SJCRH30 (cell line): ENCODE data around the gene IL25. TPM values are rescaled to one million over a fixed set of nuclear protein-coding genes. Genes with fewer than 3 reads are reported as not detected.
"Not testable (repeated sequence)": the region's sequence is repeated elsewhere in the genome, so short reads cannot be mapped to it uniquely, and the experiment has no call there.

ENCODE experiments used
- DNase-seq, 2 experiments: peaks; one replicate each; pipeline ENCODE4 v3.0.0-alpha.2; 2015 to 2020
- H3K27ac ChIP-seq: fragments of 250-450 bp; sonication (Bioruptor Pico); 2 replicates; pipeline ENCODE4 v1.5.1; 2020; ENCODE audit warnings: mild to moderate bottlenecking, moderate library complexity
- H3K27me3 ChIP-seq: fragments of 250-450 bp; sonication (Bioruptor Pico); 2 replicates; pipeline ENCODE4 v1.5.1; 2020; ENCODE audit warnings: mild to moderate bottlenecking, moderate library complexity
- H3K36me3 ChIP-seq: fragments of 250-450 bp; sonication (Bioruptor Pico); 2 replicates; pipeline ENCODE4 v1.5.1; 2020; ENCODE audit warnings: mild to moderate bottlenecking, moderate library complexity
- H3K4me1 ChIP-seq: fragments of 250-450 bp; sonication (Bioruptor Pico); 2 replicates; pipeline ENCODE4 v1.5.1; 2020; ENCODE audit warnings: mild to moderate bottlenecking, moderate library complexity
- H3K4me3 ChIP-seq: fragments of 250-450 bp; sonication (Bioruptor Pico); 2 replicates; pipeline ENCODE4 v1.5.1; 2020; ENCODE audit warnings: mild to moderate bottlenecking, moderate library complexity
- H3K9me3 ChIP-seq: fragments of 250-450 bp; sonication (Bioruptor Pico); replicated peaks from 2 replicates; pipeline ENCODE4 v1.5.1; 2020; ENCODE audit warnings: mild to moderate bottlenecking, moderate library complexity
- total RNA-seq: library from RNA; depleted of rRNA; stranded (reverse); fragments of >200 nt; shearing (Covaris generic); gene quantifications from 2 replicates; pipeline ENCODE4 v1.2.3, GENCODE V29; 2014

IL25 gene
- total RNA-seq, 1 experiment from 2014 or later = not detected

DNA sequence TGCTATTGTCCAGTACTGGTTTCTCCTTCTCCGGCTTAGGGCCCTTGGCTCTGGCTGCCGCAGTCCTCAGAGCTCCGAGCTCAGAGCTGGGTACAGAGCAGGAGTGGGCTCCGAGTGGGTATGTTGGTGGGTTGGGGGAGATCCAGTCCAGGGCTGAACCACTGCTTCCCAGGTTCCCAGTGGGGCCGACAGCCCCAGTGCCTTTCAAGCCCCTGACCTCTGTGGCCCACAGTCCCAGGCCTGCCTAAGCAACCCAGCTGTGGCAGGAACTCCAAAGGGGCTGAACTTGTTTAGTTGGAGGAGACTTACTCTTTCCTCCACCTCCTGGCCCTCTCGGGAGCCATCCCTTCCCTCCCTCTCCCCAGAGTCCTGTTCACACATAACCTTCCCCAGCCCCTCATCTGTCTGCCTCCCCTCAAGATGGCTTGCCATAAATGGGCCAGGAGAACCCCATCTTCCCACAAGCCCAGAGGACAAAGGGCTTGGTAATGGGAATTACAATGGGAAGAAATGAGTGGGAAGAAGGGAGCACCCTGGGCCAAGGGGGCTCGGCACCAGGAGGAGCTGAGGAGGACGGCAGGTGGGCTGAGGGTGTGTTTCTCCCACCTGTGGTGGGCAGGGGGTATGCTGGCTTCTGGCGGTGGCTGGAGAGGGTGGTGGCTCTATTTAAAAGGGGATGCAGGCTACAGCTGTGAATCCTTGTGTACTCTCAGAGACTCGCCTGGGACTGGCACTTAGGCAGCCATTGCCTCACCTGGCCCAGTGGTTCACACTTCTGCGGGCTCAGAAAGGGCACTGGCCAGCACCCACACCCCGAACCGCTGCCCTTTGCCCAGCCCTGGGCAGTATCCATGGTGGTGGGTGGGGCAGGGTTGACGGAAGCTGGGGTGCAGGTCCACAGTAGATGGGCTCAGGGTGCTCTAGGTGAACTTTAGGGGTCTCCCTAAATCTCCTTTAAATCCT is 39.2 kb downstream of the IL25 start:
- no peaks in the 10 kb centered on the region for H3K9me3 ChIP-seq
- H3K4me1 ChIP-seq = no peaks in the 10 kb centered on the region
- H3K4me3 ChIP-seq = no peak overlapping the region
- no peak overlapping the region for H3K27ac ChIP-seq
- DNase-seq = no peak
- peaks cover 18% of the 10 kb centered on the region; the same call in 1 of the 2 replicates for H3K27me3 ChIP-seq
- H3K36me3 ChIP-seq = no peaks in the 10 kb centered on the region

DNA sequence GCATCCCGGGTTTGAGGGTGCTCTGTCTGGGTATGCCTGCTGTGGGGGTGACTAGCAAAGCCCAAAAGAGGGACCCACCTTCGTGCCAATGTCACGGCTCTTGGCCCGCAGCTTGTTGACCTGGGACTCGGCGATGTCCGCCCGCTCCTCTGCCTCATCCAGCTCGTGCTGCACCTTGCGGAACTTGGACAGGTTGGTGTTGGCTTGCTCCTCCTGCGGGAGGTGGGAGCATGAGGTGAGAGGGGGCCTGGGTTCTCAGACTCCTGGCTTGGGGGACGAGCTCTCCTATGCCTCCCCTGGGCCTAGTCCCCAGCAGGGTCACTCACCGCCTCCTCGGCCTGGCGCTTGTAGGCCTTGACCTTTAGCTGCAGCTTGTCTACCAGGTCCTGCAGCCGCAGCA is 41.1 kb downstream of the IL25 start:
- Histone ChIP-seq H3K9me3 (no peaks in the 10 kb centered on the region), H3K36me3 (no peaks in the 10 kb centered on the region), H3K27me3 (peaks cover 16% of the 10 kb centered on the region; the same call in 1 of the 2 replicates), H3K4me3 (no peak overlapping the region), H3K27ac (no peak overlapping the region), H3K4me1 (no peaks in the 10 kb centered on the region)
- DNase-seq = no peak

DNA sequence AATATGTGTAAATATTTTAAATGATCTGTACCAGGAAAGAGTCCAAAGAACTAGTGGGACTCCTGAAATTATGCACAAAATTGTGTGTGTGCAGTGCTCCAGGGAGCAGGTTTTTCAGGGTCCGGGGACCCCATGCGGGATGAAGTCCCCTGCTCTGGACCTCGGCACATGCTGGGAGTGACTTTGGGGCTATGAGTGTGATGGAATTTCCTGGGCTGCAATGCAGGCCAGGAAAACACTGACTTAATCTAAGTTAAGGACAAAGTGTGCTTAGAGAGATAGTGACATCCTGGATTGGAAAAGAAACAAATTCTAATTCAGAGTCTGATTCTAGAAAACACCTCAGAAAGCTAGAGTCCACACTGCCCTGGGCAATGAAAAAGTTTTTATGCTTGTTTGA is 41.6 kb downstream of the IL25 start:
- H3K9me3 ChIP-seq = no peaks in the 10 kb centered on the region
- H3K27me3 ChIP-seq = peaks cover 16% of the 10 kb centered on the region; the same call in 1 of the 2 replicates
- H3K4me1 ChIP-seq = no peaks in the 10 kb centered on the region
- no peak overlapping the region for H3K4me3 ChIP-seq
- H3K27ac ChIP-seq = no peak overlapping the region
- no peak for DNase-seq
- no peaks in the 10 kb centered on the region for H3K36me3 ChIP-seq

DNA sequence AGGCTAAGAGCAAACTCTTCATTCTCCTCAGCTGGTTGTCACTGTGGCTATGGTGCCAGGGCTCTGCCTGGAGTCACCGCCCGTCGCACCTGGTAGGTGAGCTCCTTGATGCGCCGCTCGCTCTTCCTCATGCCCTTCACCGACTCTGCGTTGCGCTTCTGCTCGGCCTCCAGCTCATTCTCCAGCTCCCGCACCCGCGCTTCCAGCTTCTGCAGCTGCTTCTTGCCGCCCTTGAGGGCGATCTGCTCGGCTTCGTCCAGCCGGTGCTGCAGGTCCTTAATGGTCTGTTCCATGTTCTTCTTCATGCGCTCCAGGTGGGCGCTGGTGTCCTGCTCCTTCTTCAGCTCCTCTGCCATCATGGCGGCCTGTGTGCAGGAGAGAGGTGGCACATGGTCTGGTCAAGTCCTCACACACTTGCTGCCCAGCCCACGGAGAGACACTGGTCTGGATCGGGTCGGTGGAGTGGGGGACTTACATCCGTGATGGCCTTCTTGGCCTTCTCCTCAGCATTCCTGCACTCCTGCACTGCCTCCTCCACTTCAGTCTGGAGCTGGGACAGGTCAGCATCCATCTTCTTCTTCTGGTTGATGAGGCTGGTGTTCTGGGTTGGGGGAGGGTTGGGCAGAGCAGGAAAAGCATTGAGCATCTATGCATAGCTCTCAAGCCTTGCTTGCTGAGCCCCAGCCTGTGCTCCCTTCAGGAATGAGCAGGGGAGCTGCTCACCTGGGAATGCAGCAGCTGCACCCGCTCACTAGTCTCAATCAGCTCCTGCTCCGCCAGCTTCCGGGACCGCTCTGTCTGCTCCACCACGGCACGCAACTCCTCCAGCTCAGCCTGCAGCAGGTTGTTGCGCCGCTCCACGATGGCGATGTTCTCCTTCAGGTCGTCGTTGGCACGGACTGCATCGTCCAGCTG is 42.6 kb downstream of the IL25 start:
- Histone ChIP-seq H3K27ac (no peak overlapping the region), H3K36me3 (no peaks in the 10 kb centered on the region), H3K4me1 (no peaks in the 10 kb centered on the region), H3K4me3 (no peak overlapping the region), H3K27me3 (peaks cover 16% of the 10 kb centered on the region; the same call in 1 of the 2 replicates), H3K9me3 (no peaks in the 10 kb centered on the region)
- DNase-seq = no peak

DNA sequence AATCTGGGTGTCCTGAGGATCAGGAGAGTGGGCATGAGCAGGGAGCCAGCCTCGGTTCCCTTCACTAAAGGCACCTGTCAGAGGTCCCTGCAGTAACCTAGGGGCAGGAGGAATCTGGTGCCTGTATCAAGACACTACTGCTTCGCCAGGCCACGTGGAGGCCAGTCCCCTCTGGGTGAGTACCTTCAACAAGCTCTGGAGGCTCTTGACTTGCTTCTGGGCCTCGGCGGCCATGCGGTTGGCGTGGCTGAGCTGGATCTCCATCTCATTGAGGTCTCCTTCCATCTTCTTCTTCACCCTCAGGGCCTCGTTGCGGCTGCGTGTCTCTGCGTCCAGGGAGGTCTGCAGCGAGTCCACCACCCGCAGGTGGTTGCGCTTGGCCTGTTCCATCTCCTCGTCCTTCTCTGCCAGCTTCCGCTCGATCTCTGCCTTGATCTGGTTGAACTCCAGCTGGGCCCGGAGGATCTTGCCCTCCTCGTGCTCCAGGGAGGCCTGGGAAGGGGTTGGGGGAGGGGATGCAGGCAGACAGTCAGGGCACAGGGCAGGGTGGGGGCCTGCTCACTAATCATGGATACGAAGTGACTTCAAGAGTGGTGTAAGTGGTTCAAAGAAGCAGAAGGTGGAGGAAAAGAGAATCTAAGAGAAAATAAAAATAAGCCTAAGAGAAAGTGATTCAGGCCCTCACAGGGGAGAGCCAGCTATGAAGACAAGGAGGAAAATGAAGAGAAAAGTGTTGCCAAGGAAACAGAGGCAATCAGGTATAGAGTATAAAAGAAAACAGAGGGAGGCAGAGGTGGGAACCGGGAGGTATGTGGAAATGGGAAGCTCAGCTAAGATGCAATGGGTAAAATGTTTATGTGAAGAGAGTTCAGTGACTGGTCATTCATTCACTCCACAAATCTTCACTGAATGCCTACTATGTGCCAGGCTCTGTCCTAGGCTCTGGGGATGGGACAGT is 43.5 kb downstream of the IL25 start:
- DNase-seq = no peak
- Histone ChIP-seq H3K27me3 (peaks cover 14% of the 10 kb centered on the region; the same call in 1 of the 2 replicates), H3K36me3 (no peaks in the 10 kb centered on the region), H3K4me3 (no peak overlapping the region), H3K4me1 (no peaks in the 10 kb centered on the region), H3K27ac (no peak overlapping the region), H3K9me3 (no peaks in the 10 kb centered on the region)

DNA sequence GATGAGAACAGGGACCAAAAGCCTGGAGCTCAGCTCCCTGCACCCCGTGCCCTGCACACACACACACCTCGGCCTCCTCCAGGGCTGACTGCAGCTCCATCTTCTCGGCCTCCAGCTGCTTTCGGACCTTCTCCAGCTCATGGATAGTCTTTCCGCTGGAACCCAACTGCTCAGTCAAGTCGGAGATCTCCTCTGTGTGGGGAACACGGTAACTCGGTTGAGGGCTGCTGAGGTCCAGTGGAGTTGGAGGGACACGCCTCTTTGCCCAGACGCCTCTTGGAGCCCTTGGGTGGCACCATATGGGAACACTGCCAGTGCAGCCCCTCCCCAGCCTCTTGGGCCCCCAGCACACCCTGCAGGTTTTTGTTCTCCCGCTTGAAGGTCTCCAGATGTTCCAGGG is 44.2 kb downstream of the IL25 start:
- Histone ChIP-seq H3K4me1 (no peaks in the 10 kb centered on the region), H3K9me3 (no peaks in the 10 kb centered on the region), H3K27ac (no peak overlapping the region), H3K36me3 (no peaks in the 10 kb centered on the region), H3K27me3 (peaks cover 7% of the 10 kb centered on the region; the same call in 1 of the 2 replicates), H3K4me3 (no peak overlapping the region)
- no peak for DNase-seq

DNA sequence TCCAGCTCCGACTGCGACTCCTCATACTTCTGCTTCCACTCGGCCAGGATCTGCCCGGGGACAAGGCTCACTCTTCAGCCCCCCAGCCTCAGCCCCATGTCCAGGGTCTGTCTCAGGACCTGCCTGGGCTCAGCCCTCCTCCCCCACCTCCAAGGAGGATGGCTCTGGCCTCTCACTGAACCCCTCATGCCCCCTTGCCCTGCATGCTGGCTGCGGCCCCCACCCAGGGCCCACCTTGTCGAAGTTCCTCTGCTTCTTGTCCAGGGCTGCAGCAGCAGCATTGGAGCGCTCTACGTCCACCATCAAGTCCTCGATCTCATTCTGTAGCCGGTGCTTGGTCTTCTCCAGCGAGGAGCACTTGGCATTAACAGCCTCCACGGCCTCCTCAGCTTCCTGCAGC is 44.7 kb downstream of the IL25 start:
- DNase-seq, H3K27me3 ChIP-seq, H3K9me3 ChIP-seq, H3K4me3 ChIP-seq, H3K27ac ChIP-seq, H3K36me3 ChIP-seq, H3K4me1 ChIP-seq: not testable (repeated sequence)

DNA sequence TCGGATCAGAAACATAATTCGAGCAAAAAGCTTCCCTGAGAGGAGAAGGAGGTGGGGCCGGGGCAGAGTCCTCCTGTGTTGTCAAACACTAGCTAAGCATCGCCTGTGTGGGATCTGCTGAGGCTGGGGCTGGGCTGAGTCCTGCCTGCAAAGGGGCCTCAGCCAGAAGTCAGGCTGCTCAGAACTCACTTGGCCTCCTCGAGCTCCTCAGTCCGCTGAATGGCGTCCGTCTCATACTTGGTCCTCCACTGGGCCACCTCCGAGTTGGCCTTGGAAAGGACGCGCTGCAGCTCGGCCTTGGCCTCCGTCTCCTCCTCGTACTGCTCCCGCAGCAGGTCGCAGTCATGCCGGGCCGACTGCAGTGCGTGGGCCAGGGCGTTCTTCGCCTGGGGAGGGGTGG is 45.4 kb downstream of the IL25 start:
- H3K27ac ChIP-seq = no peak overlapping the region

DNA sequence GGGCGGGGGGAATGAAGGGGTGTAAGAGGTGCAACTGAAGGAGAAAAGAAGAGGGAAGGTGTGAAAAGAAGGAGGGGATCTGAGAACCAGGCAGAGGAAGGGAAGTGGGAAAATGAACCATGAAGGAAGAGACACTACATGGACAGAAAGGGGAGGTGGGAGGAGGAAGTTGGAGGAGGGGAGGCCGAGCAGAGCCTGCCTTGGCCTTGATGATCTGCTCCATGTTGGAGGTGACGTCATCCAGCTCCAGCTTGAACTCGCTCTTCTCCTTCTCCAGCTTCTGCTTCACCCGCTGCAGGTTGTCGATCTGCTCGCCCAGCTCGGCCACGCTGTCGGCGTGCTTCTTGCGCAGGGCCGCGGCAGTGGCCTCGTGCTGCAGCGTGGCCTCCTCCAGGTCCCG is 47.0 kb downstream of the IL25 start:
- H3K4me3 ChIP-seq, H3K27me3 ChIP-seq, H3K4me1 ChIP-seq, DNase-seq, H3K27ac ChIP-seq, H3K9me3 ChIP-seq, H3K36me3 ChIP-seq: not testable (repeated sequence)

More for the DNA sequence above, 45.4 kb downstream of the IL25 start:
- Histone ChIP-seq H3K36me3 (no peaks in the 10 kb centered on the region), H3K4me3 (no peak overlapping the region), H3K9me3 (no peaks in the 10 kb centered on the region), H3K4me1 (no peaks in the 10 kb centered on the region), H3K27me3 (peaks cover 4% of the 10 kb centered on the region; the same call in 1 of the 2 replicates)
- DNase-seq = no peak

DNA sequence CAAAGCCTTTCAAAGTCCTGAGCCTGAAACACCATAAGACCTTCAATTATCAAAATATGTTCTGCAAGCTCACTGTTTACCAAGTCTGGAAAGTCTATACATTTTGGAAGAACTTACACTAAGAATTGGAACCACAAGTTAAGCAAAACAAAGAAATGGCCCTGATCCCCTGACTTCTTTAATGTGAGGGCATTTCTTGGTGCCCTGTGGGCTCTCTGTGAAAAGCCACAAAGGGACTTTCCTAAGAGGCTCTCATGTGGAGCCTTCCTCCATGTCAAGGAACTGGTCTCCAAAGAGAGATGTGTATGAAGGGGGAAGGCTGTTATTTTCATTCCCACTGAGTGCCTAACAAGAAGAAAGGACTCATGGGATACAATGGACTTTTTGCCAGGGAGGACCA is 49.0 kb downstream of the IL25 start:
- no peak for DNase-seq
- no peaks in the 10 kb centered on the region for H3K9me3 ChIP-seq
- no peaks in the 10 kb centered on the region for H3K36me3 ChIP-seq
- H3K27me3 ChIP-seq = peaks cover 4% of the 10 kb centered on the region; the same call in 1 of the 2 replicates
- H3K4me3 ChIP-seq = no peak overlapping the region
- H3K27ac ChIP-seq = no peak overlapping the region
- H3K4me1 ChIP-seq = no peaks in the 10 kb centered on the region

DNA sequence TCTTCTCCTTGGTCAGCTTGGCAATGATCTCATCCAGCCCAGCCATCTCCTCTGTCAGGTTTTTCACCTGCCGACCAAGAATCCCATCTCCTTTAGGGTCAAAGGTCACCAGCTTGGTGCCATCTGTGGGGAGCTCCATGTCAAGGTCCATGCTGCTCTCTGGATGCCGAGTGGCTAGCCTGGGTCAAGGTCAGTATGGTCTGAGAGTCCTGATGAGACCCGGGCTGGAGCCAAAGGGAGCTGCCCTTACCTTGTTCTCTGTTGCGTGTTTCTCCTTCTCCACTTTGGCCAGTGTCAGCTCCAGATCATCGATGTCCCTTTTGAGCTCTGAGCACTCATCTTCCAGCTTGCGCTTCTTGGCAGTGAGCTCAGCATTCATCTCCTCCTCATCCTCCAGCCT is 51.0 kb downstream of the IL25 start:
- Histone ChIP-seq H3K36me3 (no peaks in the 10 kb centered on the region), H3K4me3 (no peak overlapping the region), H3K4me1 (no peaks in the 10 kb centered on the region), H3K27me3 (no peaks in the 10 kb centered on the region; the same call in 1 of the 2 replicates), H3K9me3 (no peaks in the 10 kb centered on the region), H3K27ac (no peak overlapping the region)
- DNase-seq = no peak

DNA sequence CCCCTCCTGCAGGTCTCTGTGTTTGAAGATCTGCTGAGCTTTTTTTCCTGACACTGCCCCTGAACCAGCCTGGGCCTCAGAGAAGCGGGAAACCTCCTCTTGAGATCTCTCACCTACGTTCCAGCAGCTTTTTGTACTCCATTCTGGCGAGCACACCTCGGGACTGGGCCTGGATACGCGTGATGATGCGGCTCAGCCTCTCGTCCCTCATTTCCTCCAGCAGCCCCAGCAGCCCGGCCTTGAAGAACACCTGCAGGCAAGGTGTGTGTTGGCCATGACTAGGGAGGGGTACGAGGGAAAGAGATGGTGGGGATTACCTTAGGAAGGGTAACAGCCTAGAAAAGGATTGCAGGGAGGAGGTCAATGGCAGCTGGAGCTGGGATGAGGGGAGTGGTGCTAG is 52.6 kb downstream of the IL25 start:
- Histone ChIP-seq H3K4me3 (no peak overlapping the region), H3K9me3 (no peaks in the 10 kb centered on the region), H3K4me1 (no peaks in the 10 kb centered on the region), H3K27me3 (no peaks in the 10 kb centered on the region), H3K27ac (no peak overlapping the region), H3K36me3 (no peaks in the 10 kb centered on the region)
- no peak for DNase-seq

DNA sequence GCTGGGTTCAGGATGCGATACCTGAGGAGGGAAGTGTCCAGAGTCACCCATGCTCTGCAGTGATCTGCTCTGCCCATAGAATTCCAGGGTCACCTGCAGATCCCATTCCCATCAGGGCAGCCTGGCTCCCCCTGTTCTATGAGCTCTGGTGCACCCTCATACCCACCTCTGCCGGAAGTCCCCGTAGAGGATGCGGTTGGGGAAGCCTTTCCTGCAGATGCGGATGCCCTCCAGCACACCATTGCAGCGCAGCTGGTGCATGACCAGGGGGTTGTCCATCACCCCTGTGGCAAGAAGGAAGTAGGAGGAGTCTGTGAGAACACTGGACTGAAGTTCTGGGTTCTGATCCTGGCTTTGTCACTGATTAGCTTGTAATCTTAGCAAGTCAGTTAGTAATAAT is 53.2 kb downstream of the IL25 start:
- H3K4me1 ChIP-seq, H3K27ac ChIP-seq, H3K4me3 ChIP-seq, H3K27me3 ChIP-seq, H3K36me3 ChIP-seq, DNase-seq, H3K9me3 ChIP-seq: not testable (repeated sequence)
